ENCODE measurements around the gene ZBTB33.

DNA sequence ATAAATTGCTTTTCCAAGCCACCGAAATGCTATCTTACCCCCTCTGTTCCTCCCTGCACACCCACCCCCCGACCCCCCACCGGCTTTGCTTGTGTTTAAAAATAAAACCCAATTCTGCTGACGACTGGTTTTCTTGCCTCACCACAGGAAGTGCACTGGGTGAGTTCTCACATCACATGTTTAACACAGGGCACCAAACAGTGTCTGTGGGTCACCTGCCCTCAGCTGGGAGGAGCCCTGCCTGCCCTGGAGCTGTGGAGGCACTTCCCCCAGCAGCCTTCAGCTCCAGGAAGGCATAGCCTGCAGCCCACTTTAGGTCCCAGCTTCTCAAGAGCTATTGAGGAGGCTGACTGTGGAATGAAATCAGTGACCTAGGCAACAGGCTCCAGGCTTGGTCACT lies 51.8 kb downstream of the ZBTB33 start:
- TF ChIP-seq, protein P1, sequence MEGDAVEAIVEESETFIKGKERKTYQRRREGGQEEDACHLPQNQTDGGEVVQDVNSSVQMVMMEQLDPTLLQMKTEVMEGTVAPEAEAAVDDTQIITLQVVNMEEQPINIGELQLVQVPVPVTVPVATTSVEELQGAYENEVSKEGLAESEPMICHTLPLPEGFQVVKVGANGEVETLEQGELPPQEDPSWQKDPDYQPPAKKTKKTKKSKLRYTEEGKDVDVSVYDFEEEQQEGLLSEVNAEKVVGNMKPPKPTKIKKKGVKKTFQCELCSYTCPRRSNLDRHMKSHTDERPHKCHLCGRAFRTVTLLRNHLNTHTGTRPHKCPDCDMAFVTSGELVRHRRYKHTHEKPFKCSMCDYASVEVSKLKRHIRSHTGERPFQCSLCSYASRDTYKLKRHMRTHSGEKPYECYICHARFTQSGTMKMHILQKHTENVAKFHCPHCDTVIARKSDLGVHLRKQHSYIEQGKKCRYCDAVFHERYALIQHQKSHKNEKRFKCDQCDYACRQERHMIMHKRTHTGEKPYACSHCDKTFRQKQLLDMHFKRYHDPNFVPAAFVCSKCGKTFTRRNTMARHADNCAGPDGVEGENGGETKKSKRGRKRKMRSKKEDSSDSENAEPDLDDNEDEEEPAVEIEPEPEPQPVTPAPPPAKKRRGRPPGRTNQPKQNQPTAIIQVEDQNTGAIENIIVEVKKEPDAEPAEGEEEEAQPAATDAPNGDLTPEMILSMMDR (conservative IDR thresholded peaks at IDR 0.05): no peak
- no peak for TF ChIP-seq ZFX (IDR thresholded peaks at IDR 0.05)

All from C4-2B (cell line).